ENCODE measurements around the gene ARHGAP18.

DNA sequence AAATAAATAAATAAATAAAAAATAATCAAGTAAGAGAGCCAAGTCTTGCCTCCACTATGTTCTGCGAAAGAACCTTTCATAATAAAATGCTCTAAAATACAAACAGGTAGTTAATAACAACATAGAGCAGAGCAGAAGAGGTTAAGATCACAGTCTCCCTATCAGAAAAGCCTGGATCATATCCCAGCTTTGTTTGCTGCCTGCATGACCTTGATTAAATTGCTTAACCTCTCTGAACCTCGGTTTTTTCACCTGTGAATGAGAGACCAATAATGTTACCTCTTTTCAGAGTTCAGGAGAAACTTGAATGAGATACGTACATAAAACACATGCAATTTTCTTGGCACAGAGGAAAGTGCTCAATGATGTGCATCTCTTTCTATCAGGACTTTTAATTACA is 44.4 kb downstream of the ARHGAP18 start:
- TF ChIP-seq CTCF (conservative IDR thresholded peaks at IDR 0.05; ENCODE audit: low read length) (no peak), EZH2phosphoT487 (IDR thresholded peaks at IDR 0.05; ENCODE audit: borderline replicate concordance) (no peak)
